GM19193 (cell line): ENCODE results near the gene THRB.

Source experiments
- POLR2A ChIP-seq: IDR thresholded peaks from 4 replicates; pipeline ENCODE4 v1.6.1; 2011; ENCODE audit not compliant: insufficient read depth, insufficient read length; ENCODE audit errors: extremely low read depth

The THRB gene

DNA sequence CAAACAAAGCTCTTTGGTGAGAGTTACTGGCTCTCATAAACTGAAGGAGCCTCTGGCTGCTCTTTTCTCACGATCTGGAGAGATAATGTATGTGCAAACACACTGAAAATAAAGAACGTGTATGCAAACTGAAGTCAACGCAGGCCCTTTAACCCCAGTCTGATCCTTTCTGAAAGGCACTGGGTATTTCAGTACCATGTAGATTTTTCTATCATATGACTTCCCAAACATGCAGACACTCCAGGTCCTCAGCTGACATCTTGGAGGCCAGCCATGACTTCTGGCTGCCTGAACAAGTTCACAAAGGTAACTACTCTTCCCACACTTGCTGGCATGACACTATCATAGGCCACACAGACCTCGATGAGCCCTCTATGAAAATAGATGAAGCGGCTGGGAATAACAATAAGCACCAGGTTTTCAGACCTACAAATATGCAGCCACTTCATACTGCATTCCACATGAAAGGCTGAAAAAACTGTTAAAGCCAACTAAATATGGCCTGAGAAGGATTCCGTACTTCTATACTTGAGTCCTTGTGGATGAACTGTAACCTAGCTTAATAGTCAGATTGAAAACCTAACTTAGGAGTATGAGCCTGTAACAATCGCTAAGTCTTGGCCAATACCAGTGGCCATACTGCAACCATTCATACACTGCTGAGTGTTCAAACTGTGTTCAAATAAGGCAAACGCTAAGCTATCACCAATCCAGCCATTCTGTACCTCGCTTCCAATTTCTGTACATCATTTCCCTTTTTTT lies 121.3 kb downstream of the THRB start:
- TF ChIP-seq POLR2A: no peak

DNA sequence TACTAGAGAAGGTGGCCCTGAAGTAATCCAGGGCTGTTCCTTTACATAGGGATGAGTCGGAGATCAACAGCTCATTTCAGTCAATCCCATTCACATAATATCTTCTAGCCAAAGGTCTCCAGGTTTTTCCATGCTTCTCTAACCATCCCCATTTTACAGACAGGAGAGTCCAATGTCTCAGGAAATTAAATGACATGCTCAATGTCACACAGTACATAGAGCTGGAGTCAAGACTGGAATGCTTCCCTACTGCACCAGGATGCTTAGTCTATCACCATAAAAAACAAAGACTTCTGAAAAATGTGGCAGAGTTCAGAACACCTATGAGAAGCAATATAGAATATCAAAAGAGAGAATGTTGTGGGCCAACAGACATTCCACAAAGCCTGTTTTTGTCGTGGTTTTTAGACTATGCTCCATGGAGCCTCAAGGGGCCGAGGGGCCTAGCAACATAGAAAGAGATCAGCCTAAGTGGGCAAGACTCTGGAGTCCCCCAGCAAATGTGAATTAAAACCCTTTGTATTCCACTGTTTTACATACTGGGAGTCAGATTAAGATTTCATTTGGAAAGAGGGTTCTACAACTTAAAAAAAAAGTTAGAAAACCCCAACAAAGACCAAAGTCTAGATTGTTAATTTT lies 122.0 kb downstream of the THRB start:
- no peak for TF ChIP-seq POLR2A

DNA sequence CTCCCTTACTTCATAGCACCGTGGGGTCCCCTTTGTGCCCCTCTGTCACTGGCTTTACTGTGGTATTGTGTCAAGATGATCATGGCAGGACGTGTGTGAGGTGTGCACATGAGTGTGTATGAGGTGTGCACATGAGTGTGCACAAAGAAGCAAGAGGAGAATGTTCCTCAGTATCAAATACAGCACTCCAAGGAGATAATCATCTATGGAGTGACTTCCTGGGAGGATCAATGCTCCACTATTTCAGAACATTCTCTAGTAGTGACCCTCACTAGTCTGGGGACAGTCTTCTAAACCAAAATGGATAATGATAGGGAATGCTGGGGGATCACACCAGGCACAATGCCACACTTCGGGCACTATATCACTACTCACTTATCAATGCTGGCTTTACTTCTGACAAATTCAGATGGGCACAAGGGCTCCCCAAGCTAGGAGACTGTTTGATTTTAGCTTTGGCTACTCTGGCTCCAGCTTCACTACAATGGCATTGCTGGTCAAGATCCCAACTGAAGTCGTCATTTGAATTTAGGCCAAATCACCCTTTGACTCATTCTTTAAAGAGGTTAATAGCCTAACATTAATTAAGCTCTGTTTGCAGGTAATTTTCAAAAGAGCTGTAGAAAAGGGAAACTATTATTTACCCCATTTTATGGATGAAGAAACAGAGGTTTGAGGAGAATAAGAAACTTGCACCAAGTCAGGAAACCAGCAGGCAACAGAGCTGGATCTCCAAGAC lies 124.1 kb downstream of the THRB start:
- no peak for TF ChIP-seq POLR2A

DNA sequence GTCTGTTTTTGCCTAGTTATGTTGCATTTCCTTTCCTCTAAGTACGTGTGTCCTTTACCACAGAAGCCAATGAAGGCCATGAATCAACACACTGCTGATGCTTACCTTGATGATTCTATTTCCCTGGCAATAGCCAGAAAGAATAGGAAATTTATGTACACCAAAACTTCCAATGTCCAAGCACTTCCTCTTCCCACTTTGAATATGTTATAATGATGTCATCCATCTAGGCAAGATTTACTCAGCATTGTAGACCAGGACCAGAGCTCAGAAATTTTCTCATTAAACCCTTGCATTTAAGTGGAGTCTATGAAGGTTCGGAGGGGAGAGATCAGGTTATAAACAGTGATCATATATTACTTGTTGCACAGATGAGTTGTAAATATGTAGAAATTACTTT lies 126.0 kb downstream of the THRB start:
- TF ChIP-seq POLR2A: no peak

DNA sequence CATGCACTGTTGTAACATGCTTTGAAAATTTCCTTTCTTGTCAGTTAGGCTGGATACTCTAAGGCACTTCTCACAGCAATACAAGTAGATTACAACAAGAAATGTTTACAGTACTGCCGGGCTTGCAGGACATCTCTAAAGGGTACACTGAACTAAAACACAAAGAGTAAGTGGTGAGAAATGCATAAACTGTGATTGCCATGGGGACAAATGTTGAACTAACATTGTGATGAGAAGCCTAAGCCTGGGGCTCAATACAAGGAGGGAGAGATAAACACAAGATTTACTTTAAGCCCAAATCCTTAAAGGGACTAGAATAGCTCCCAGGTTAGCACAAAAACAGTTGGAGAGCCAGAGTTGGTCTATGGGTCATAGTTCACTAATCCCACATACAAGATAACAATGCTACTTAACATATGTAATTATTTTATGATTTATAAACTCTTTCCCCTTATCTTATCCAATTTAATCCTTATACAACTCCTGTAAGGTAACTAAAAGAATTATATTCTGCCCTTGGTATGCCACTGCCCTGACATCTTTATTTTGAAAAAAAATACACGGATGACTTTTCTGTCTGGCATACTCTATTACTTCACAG lies 126.9 kb downstream of the THRB start:
- TF ChIP-seq POLR2A: no peak

DNA sequence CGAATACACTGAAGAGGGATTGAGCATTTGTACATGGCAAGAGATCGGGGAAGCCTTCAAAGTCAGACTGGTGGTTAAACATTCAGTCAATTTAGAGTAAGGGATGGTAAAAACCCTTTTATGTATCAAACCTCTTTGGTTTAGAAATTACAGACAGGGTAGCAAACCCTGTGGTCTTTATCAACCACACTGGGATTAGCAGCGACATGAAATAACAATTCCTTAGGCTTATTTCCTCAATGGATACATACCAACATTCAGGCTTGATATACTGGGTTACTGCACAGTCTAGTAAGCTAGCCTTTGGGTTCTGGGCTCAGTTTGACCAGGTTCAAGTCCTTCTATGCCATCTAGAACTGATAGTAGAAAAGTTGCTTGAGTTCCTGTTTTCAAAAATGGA lies 127.4 kb downstream of the THRB start:
- TF ChIP-seq POLR2A: no peak

DNA sequence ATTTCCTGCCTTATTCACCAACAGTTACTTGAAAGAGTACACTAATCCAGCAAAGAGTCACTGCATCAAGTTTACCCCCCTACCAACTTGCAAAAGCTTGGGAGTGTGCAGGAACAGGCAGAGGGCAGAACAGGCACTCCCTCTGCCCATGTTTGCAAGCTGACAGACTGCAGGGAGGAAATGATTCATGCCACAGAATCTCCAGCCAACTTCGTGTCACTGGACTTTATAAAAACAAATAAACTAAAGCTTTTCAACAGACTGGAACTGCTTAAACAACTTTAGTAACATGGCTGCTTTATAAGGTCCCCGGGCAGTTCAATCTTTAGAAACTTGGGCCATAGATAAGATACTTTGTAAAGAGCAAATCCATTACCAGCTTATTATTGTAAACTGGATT lies 129.5 kb downstream of the THRB start:
- no peak for TF ChIP-seq POLR2A

DNA sequence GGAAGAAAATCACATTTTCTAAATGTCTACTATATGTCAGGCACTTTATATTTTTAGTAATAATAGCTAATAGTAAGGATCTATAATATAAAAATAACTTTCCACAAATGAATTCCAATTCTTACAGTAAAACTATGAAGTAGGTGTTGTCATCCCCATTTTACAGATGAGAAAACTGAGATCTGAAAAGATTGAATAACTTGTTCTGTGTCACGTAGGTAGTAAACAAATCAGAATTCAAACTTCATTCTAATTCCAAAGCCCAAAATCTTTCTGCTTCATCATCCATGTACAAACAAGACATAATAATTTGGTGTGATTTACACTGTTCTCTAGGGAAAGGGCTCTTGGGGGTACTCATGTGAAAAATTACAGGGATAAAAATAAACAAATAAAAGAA lies 130.3 kb downstream of the THRB start:
- no peak for TF ChIP-seq POLR2A

DNA sequence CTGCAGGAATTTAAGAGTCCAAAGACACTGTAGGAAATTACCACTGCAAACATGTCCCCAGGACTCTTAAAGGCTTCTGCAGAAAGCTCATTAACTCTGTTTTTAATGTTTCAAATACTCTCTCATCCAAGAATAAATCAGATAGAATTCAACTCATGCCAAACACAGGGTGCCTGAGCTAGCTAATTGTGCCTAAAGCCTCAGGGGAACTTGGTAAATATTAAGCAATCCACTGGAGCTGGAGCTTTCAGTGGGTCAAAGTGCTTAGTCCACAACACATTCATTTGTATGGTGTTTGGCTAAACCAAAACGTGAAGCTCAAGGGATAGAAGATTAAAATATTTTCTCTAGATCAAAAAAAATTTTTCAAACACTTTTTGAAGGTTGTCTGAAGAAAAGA lies 131.4 kb downstream of the THRB start:
- TF ChIP-seq POLR2A: no peak

DNA sequence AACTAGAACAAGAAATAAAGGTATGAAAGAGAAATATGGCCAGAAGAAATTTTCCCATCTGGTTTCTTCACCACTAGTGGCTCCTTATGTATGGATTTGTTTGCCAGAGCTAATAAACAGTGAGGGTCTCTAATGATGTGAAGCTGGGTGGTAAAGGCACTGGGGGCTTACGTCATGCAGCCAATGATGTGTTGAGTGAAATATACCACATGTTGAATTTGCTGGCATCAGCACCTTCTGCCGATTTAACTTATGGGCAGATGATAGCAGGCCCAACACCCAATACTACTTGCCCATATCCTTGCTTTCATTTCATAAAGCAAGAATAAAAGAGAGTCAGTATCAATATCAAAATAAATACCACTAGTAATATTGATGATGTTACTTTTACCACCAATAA lies 133.0 kb downstream of the THRB start:
- TF ChIP-seq POLR2A: no peak

DNA sequence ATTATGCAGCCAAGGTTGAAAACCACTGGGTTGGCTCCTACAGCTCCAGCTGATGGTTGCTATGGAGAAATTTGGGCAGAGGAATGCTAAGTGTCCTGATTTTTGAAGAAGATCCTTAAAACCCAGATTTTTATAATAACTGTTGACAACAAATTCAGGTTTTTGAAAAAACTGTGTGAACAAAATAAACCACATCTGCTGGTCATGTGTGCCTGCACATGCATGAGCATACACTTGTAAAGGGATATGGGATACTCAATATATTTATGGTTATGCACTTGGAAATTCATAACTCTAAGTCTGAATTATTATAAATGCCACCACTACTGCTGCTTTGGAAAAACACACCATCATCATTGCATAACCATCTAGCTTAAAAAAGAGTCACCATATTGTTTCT lies 133.7 kb downstream of the THRB start:
- no peak for TF ChIP-seq POLR2A

DNA sequence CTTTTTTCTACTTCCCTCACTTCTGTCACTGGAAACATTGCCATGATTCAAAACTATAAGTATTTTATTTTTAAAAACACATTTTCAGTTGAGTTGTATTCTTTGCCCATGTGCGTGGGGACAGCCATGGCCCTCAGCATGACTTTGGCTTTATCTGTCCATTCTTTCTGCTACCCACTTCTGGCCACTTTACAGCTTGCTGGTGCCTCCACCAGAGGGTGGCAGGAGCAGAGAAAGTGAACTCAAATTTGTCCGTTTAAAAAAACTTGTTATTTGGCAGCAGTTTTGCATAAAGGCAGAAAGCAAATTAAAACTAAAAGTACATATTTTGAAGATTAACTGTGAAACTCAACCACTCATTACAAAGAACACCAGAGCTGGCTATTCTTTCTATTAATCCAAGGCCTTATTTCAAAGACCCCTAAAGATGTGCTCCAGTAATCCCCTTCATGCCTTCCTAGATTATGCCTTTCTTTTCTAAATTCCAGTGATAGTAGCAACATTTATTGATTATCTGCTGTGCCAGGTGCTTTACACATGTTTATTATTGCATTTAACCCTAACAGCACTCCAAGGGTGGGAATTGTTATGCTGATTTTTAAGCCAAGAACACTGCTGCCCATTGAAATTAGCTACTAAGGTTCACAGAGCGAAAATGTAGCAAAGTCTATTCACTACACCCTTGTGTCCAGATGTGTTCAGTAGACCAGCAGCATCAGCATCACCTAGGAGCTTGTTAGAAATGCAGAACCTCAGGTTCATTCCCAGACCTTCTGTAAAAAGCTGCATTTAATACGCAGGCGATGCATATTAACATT lies 134.8 kb downstream of the THRB start:
- TF ChIP-seq POLR2A: no peak

DNA sequence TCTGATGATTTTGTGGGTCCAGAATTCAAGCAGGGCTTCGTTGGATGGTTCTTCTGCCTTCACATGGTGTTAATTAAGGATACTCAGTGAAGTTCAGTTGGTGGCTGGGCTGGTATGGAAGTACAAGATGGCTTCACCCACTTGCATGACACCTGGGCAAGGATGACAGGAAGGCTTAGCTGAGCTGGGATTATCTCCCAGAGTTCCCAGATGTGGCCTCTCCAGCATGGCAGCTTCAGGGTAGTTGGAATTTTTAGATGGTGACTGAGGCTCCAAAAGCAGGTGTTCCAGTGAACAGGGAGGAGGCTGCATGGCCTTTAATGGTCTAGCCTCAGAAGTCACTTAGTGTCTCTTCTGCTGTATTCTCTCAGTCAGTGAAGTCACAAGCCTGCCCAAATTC lies 135.5 kb downstream of the THRB start:
- TF ChIP-seq POLR2A: no peak

DNA sequence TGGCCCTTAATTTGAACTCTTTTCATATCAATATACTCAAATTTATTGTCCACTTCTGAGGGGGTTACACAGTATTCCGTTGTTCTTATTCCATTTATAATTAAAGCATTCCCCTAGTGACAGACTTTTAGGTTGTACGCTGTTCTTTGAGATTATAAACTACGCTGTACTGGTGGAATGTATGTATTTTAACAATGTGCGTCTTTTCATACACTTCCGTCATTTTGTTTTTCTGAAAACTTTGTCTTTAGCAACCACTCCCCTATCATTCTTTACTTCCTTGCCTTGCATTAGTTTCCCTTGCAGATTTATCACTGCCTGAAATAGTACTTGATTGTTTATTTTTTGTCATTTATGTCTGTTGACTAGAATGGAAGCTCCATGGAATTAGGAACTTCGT lies 137.0 kb downstream of the THRB start:
- no peak for TF ChIP-seq POLR2A

DNA sequence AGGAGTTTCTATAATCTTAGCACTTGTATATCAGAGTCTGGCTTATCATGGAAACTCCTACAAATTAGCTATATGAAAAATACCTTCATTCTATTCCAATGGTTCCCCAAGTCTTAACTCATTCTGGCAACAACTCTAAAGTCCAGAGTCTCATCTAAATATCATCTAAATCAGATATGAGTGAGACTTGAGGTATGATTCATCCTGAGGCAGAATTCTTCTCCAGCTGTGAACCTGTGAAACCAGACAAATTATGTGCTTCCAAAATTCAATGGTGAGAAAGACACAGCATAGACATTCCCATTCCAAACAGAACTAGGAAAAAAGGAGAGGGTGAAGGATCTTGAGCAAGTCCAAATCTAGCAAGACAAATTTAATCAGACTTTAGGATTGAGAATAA lies 138.8 kb downstream of the THRB start:
- no peak for TF ChIP-seq POLR2A

DNA sequence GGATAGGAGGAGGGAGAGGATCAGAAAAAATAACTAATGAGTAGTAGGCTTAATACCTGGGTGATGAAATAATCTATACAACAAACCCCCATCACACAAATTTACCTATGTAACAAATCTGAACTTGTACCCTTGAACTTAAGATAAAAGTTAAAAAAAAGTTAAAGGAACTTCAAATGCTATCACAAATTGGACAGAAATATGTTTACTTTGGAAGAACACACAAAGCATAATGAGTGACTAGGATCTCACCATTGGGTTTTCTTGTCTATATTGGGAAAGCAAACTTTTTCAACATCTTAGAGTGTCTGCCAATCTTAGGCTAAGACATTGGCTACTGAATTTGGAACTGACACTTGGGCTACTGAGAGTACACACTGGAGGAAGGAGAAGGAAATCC lies 140.4 kb downstream of the THRB start:
- TF ChIP-seq POLR2A: no peak
